HCT116 (cell line): ENCODE measurements around the gene APOM. TPM values are rescaled to one million over a fixed set of nuclear protein-coding genes. Genes with fewer than 3 reads are reported as not detected.
A peak's percentile ranks its signal among the peaks of the same experiment; 100 is the strongest.

Experiments used
- ATAC-seq: fragments of 200-7000 bp; cut with Tn5 transposase; 2 replicates; pipeline ENCODE4 v1.9.1; 2020; ENCODE audit warnings: mild to moderate bottlenecking, moderate library complexity
- BruUV-seq: library from RNA; stranded (reverse); fragments of 400-500 nt; replicated peaks from 2 replicates; lab custom pipeline; 2021; lab: Mats Ljungman, UMichigan
- CTCF ChIA-PET: fragments of 300-600 bp; sonication (Branson Sonifier 250); formaldehyde crosslinking; loops from one replicate; lab custom pipeline; 2021; ENCODE audit warnings: antibody characterized with exemption; lab: Charles Lee
- POLR2A ChIA-PET: fragments of 300-600, 350-600 bp; sonication (Branson Sonifier 250); formaldehyde crosslinking; loops from one replicate; lab custom pipeline; 2021; ENCODE audit warnings: antibody characterized with exemption; lab: Charles Lee
- RAD21 ChIA-PET, 2 experiments: fragments of 300-600 bp; sonication (Branson Sonifier 250); formaldehyde crosslinking; loops; one replicate each; lab custom pipeline; 2023; ENCODE audit warnings: low total read pairs in 2 of 2; ENCODE audit not compliant: uncharacterized antibody in 2 of 2, unreplicated experiment in 2 of 2, low non-redundant PET in 1 of 2; lab: Charles Lee
- DNase-seq: peaks from one replicate; pipeline ENCODE4 v3.0.0-alpha.2; 2010; ENCODE audit warnings: low read depth, low spot score
- H2AFZ ChIP-seq: fragments of 200-600 bp; shearing (Covaris generic), sonication (generic); 2 replicates; pipeline ENCODE4 v1.6.1; 2017; ENCODE audit warnings: low read depth, mixed run types, mixed read lengths, antibody characterized with exemption, low read length; ENCODE audit not compliant: poor library complexity, severe bottlenecking
- H3K27ac ChIP-seq: 2 replicates; pipeline ENCODE4 v1.5.1; 2012; ENCODE audit warnings: low read depth, low read length
- H3K27me3 ChIP-seq: fragments of 200-600 bp; sonication (generic); 2 replicates; pipeline ENCODE4 v1.6.1; 2016; ENCODE audit warnings: mixed run types, low read length, mixed read lengths; ENCODE audit not compliant: insufficient read depth
- H3K36me3 ChIP-seq, 2 experiments: fragments of 200-500 bp in 1 of 2; fragments of 200-600 bp in 1 of 2; sonication (Bioruptor generic) in 1 of 2; sonication (generic) in 1 of 2; 2 replicates each; pipeline versions ENCODE4 v1.5.1 to v1.6.1; 2014 to 2016; ENCODE audit warnings: low read length in 2 of 2, inconsistent platforms in 1 of 2, mixed read lengths in 1 of 2, mixed run types in 1 of 2; ENCODE audit not compliant: insufficient read depth in 2 of 2, control insufficient read depth in 1 of 2
- H3K4me1 ChIP-seq, 2 experiments: fragments of 200-600 bp in 1 of 2; sonication (generic) in 1 of 2; 2 replicates each; pipeline versions ENCODE4 v1.5.1 to v1.6.1; 2012 to 2017; ENCODE audit warnings: low read length in 2 of 2, inconsistent platforms in 1 of 2, mild to moderate bottlenecking in 1 of 2, mixed read lengths in 1 of 2, mixed run types in 1 of 2, moderate library complexity in 1 of 2; ENCODE audit not compliant: insufficient read depth in 2 of 2, control insufficient read depth in 1 of 2
- H3K4me2 ChIP-seq: fragments of 200-600 bp; sonication (generic); 2 replicates; pipeline ENCODE4 v1.6.1; 2017; ENCODE audit warnings: mixed run types, low read length, mixed read lengths
- H3K4me3 ChIP-seq, 2 experiments: fragments of 200-600 bp in 1 of 2; sonication (generic) in 1 of 2; replicated peaks in 1 of 2; 2 replicates each; pipeline ENCODE4 v1.5.1; 2011 to 2016; ENCODE audit warnings: low read length in 2 of 2, control low read depth in 1 of 2, low read depth in 1 of 2, mild to moderate bottlenecking in 1 of 2, mixed read lengths in 1 of 2, mixed run types in 1 of 2
- H3K79me2 ChIP-seq: fragments of 200-600 bp; sonication (generic); 2 replicates; pipeline ENCODE4 v1.6.1; 2017; ENCODE audit warnings: mild to moderate bottlenecking, mixed run types, low read length, moderate library complexity, mixed read lengths; ENCODE audit not compliant: insufficient read depth
- H3K9ac ChIP-seq: fragments of 200-600 bp; sonication (generic); 2 replicates; pipeline ENCODE4 v1.6.1; 2016; ENCODE audit warnings: low read length, mixed read lengths
- H3K9me2 ChIP-seq: fragments of 200-600 bp; sonication (generic), shearing (Covaris generic); 2 replicates; pipeline ENCODE4 v1.6.1; 2017; ENCODE audit warnings: mixed run types, mild to moderate bottlenecking, moderate library complexity; ENCODE audit not compliant: insufficient read depth
- H3K9me3 ChIP-seq, 2 experiments: fragments of 200-500 bp in 1 of 2; fragments of 200-600 bp in 1 of 2; sonication (Bioruptor generic) in 1 of 2; sonication (generic) in 1 of 2; 2 replicates each; pipeline ENCODE4 v1.6.1; 2014 to 2017; ENCODE audit warnings: low read length in 2 of 2, mixed read lengths in 2 of 2, inconsistent platforms in 1 of 2, low read depth in 1 of 2, mild to moderate bottlenecking in 1 of 2, mixed run types in 1 of 2, moderate library complexity in 1 of 2; ENCODE audit not compliant: control insufficient read depth in 1 of 2, insufficient read depth in 1 of 2
- H4K20me1 ChIP-seq: fragments of 200-600 bp; sonication (generic), shearing (Covaris generic); 2 replicates; pipeline ENCODE4 v1.6.1; 2017; ENCODE audit warnings: mixed run types, mild to moderate bottlenecking, moderate library complexity; ENCODE audit not compliant: insufficient read depth
- CBX3 ChIP-seq: IDR thresholded peaks from 2 replicates; pipeline ENCODE4 v1.6.1; 2012; ENCODE audit warnings: low read depth
- CEBPB ChIP-seq: IDR thresholded peaks from 2 replicates; pipeline ENCODE4 v1.6.1; 2012; ENCODE audit warnings: low read depth
- EGR1 ChIP-seq: IDR thresholded peaks from 2 replicates; pipeline ENCODE4 v1.6.1; 2012; ENCODE audit warnings: low read depth
- ELF1 ChIP-seq: IDR thresholded peaks from 2 replicates; pipeline ENCODE4 v1.6.1; 2012; ENCODE audit warnings: low read depth, borderline replicate concordance
- EZH2 ChIP-seq: fragments of 200-600 bp; sonication (generic); IDR thresholded peaks from 2 replicates; pipeline ENCODE4 v1.6.1; 2017; ENCODE audit warnings: antibody characterized with exemption, mixed run types
- EZH2phosphoT487 ChIP-seq: fragments of 200-600 bp; IDR thresholded peaks from 2 replicates; pipeline ENCODE4 v1.6.1; 2018; ENCODE audit warnings: antibody characterized with exemption, borderline replicate concordance
- JUND ChIP-seq: IDR thresholded peaks from 2 replicates; pipeline ENCODE4 v1.6.1; 2012
- POLR2A ChIP-seq: IDR thresholded peaks from 2 replicates; pipeline ENCODE4 v1.7.0; 2011; ENCODE audit warnings: borderline replicate concordance; ENCODE audit not compliant: insufficient read depth, insufficient read length; ENCODE audit errors: extremely low read depth
- POLR2AphosphoS5 ChIP-seq: IDR thresholded peaks from 2 replicates; pipeline ENCODE4 v1.6.1; 2011; ENCODE audit warnings: mild to moderate bottlenecking, low read depth, low read length, moderate library complexity
- SRF ChIP-seq: IDR thresholded peaks from 2 replicates; pipeline ENCODE4 v1.6.1; 2012; ENCODE audit warnings: low read depth
- TCF7L2 ChIP-seq: IDR thresholded peaks from 2 replicates; pipeline ENCODE4 v1.7.0; 2011; ENCODE audit warnings: borderline replicate concordance, inconsistent platforms; ENCODE audit not compliant: insufficient read depth, insufficient read length; ENCODE audit errors: extremely low read depth
- YY1 ChIP-seq: IDR thresholded peaks from 2 replicates; pipeline ENCODE4 v1.6.1; 2011; ENCODE audit warnings: low read length, low read depth, moderate library complexity, mild to moderate bottlenecking; ENCODE audit not compliant: insufficient replicate concordance; ENCODE audit errors: extremely low read depth
- ZFX ChIP-seq: fragments of 450-650 bp; IDR thresholded peaks from 2 replicates; pipeline ENCODE4 v1.6.1; 2017
- intact Hi-C: fragments of 100-400 bp; cut with micrococcal nuclease; formaldehyde crosslinking; loops from 2 replicates; pipeline ENCODE4 v1.10.0; 2022
- total RNA-seq: library from RNA; stranded (reverse); gene quantifications from one replicate; pipeline ENCODE4 v1.2.1, GENCODE V29; 2021; ENCODE audit not compliant: unreplicated experiment
- TF ChIP-seq, protein P1 (sequence below), 3 experiments: fragments of 200-600 bp in 1 of 3; sonication (generic) in 1 of 3; IDR thresholded peaks in 2 of 3; conservative IDR thresholded peaks in 1 of 3; 2 replicates each; pipeline ENCODE4 v1.5.1; 2012 to 2017; ENCODE audit warnings: low read depth in 2 of 3, low read length in 2 of 3, antibody characterized with exemption in 1 of 3, borderline replicate concordance in 1 of 3, control low read depth in 1 of 3, mild to moderate bottlenecking in 1 of 3, mixed read lengths in 1 of 3, mixed run types in 1 of 3, moderate library complexity in 1 of 3; ENCODE audit not compliant: insufficient read depth in 1 of 3
- TF ChIP-seq, protein P2 (sequence below): IDR thresholded peaks from 2 replicates; pipeline ENCODE4 v1.6.1; 2012
- TF ChIP-seq, protein P3 (sequence below): IDR thresholded peaks from 2 replicates; pipeline ENCODE4 v1.6.1; 2012; ENCODE audit warnings: low read depth
- TF ChIP-seq, protein P4 (sequence below): IDR thresholded peaks from 2 replicates; pipeline ENCODE4 v1.6.1; 2011; ENCODE audit warnings: mild to moderate bottlenecking, low read length, moderate library complexity; ENCODE audit not compliant: insufficient replicate concordance; ENCODE audit errors: extremely low read depth

The APOM gene
- total RNA-seq, 1 experiment from 2014 or later, result 2.2 TPM

DNA sequence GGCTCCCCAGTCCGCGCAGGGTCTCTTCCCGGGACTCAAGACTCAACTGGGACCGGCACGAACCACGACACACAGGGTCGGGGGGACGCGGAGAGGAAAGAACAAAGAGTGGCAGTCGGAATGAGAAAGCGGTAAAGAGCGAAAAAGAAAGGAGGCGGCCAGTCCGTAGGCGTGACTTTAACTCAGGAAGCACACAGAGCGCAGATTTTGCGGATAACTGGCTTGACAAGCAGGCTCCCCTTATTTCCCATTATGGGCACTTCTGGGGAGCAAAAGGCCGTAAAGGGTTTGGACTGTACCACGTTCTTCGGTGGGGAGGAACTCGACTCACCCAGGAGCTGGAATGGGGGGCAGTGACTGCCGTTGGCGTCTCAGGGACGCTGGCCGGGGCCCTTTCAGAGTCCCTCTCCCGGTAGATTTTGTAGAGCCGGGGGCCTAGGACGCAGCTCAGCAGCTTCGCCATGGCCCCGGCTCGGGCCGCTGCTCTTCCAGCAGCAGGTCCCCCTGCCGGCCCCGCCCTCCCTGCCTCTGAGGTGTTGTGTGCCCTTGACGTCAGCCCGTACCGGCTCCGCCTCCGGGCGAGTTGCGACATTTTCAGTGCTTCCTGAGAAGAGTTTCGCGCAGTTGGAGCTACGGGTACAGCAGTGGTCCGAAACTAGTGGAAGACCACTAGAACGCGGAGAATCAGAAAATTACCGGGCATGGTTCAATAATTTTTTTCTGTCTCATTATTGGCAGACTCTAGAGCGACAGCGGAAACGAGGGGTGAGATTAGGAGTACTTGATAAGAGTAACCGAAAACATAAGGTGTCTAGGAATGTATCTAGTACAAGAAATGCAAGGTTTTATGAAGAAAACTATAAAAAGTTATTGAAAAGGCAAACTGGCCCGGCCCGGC is 47.4 kb downstream of the APOM start, which contains the start of gene ABHD16A:
Gene ABHD16A (minus strand): TSS at position 506 of the 898 bp plus-strand sequence. CDS start 43 bp downstream, at position 463.
- Histone ChIP-seq H4K20me1 (no peaks in the 10 kb centered on the region), H3K9me2 (no peaks in the 10 kb centered on the region), H3K9ac (peak within 1 kb of the TSS; percentile 85), H3K27me3 (no peaks in the 10 kb centered on the region), H3K36me3 (no peaks in the 10 kb centered on the region), H3K9me3 (no peaks in the 10 kb centered on the region), H3K4me1 (peaks cover 7 to 15% of the 10 kb centered on the region in 2 experiments; a peak in 3 of 4 replicates), H2AFZ (no peak within 1 kb of the TSS), H3K27ac (peak within 1 kb of the TSS; percentile 82), H3K4me2 (peak within 1 kb of the TSS; percentile 77), H3K79me2 (peaks cover 13% of the 10 kb centered on the region), H3K4me3 (peak within 1 kb of the TSS; percentile 89 to 98)
- CTCF ChIA-PET, result interaction anchor here (1.0 to 2.1 kb wide), 4 partner anchors 10 to 492 kb away, joined by 3 to 10 read pairs (median 5); no protein-coding TSS in a partner anchor
- intact Hi-C loops, result loop anchor here (2.0 kb wide), 1 partner anchor 36 kb away; no protein-coding TSS in a partner anchor
- ATAC-seq (peak; percentile 93), DNase-seq (peak; percentile 98)
- RAD21 ChIA-PET, result interaction anchor here in 1 of 2 experiments (1.0 kb wide), 1 partner anchor 26 kb away, joined by 3 read pairs; no protein-coding TSS in a partner anchor
- POLR2A ChIA-PET, result interaction anchor here (0.7 to 2.0 kb wide), 13 partner anchors 11 to 140 kb away, joined by 3 to 12 read pairs (median 4); partner anchors contain the start of genes BAG6, DDAH2, GPANK1 and HSPA1B
- BruUV-seq, result no TSS peak
- peak; percentile 48 for TF ChIP-seq POLR2A
- TF ChIP-seq CBX3, result peak; percentile 78
- peak; percentile 62 for TF ChIP-seq TCF7L2
- TF ChIP-seq, protein P1, sequence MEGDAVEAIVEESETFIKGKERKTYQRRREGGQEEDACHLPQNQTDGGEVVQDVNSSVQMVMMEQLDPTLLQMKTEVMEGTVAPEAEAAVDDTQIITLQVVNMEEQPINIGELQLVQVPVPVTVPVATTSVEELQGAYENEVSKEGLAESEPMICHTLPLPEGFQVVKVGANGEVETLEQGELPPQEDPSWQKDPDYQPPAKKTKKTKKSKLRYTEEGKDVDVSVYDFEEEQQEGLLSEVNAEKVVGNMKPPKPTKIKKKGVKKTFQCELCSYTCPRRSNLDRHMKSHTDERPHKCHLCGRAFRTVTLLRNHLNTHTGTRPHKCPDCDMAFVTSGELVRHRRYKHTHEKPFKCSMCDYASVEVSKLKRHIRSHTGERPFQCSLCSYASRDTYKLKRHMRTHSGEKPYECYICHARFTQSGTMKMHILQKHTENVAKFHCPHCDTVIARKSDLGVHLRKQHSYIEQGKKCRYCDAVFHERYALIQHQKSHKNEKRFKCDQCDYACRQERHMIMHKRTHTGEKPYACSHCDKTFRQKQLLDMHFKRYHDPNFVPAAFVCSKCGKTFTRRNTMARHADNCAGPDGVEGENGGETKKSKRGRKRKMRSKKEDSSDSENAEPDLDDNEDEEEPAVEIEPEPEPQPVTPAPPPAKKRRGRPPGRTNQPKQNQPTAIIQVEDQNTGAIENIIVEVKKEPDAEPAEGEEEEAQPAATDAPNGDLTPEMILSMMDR (IDR thresholded peaks at IDR 0.05 in 2 of 3, conservative IDR thresholded peaks at IDR 0.05 in 1 of 3; ENCODE audit: borderline replicate concordance in 1 of 3, insufficient read depth in 1 of 3, low read depth in 2 of 3, low read length in 2 of 3), result 0 out of 6 replicates have a peak, but pooled peaks of 1 of the 3 experiments have one; percentile 4
- no peak; the same call in none of the 2 replicates for TF ChIP-seq SRF
- no peak for TF ChIP-seq EGR1
- TF ChIP-seq EZH2, result no peak
- TF ChIP-seq, protein P2, sequence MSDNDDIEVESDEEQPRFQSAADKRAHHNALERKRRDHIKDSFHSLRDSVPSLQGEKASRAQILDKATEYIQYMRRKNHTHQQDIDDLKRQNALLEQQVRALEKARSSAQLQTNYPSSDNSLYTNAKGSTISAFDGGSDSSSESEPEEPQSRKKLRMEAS, result peak; percentile 50
- TF ChIP-seq EZH2phosphoT487, result no peak
- TF ChIP-seq JUND, result peak; percentile 35; the same call in 1 of the 2 replicates
- TF ChIP-seq, protein P3, sequence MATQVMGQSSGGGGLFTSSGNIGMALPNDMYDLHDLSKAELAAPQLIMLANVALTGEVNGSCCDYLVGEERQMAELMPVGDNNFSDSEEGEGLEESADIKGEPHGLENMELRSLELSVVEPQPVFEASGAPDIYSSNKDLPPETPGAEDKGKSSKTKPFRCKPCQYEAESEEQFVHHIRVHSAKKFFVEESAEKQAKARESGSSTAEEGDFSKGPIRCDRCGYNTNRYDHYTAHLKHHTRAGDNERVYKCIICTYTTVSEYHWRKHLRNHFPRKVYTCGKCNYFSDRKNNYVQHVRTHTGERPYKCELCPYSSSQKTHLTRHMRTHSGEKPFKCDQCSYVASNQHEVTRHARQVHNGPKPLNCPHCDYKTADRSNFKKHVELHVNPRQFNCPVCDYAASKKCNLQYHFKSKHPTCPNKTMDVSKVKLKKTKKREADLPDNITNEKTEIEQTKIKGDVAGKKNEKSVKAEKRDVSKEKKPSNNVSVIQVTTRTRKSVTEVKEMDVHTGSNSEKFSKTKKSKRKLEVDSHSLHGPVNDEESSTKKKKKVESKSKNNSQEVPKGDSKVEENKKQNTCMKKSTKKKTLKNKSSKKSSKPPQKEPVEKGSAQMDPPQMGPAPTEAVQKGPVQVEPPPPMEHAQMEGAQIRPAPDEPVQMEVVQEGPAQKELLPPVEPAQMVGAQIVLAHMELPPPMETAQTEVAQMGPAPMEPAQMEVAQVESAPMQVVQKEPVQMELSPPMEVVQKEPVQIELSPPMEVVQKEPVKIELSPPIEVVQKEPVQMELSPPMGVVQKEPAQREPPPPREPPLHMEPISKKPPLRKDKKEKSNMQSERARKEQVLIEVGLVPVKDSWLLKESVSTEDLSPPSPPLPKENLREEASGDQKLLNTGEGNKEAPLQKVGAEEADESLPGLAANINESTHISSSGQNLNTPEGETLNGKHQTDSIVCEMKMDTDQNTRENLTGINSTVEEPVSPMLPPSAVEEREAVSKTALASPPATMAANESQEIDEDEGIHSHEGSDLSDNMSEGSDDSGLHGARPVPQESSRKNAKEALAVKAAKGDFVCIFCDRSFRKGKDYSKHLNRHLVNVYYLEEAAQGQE, result no peak
- no peak; the same call in 1 of the 2 replicates for TF ChIP-seq ELF1
- peak; percentile 84 for TF ChIP-seq YY1
- TF ChIP-seq CEBPB, result peak; percentile 99
- TF ChIP-seq POLR2AphosphoS5, result peak; percentile 95
- TF ChIP-seq ZFX, result peak; percentile 46; the same call in 1 of the 2 replicates
- TF ChIP-seq, protein P4, sequence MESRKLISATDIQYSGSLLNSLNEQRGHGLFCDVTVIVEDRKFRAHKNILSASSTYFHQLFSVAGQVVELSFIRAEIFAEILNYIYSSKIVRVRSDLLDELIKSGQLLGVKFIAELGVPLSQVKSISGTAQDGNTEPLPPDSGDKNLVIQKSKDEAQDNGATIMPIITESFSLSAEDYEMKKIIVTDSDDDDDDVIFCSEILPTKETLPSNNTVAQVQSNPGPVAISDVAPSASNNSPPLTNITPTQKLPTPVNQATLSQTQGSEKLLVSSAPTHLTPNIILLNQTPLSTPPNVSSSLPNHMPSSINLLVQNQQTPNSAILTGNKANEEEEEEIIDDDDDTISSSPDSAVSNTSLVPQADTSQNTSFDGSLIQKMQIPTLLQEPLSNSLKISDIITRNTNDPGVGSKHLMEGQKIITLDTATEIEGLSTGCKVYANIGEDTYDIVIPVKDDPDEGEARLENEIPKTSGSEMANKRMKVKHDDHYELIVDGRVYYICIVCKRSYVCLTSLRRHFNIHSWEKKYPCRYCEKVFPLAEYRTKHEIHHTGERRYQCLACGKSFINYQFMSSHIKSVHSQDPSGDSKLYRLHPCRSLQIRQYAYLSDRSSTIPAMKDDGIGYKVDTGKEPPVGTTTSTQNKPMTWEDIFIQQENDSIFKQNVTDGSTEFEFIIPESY, result peak; percentile 77
